Esophagus muscularis mucosa (tissue), 4 donors: ENCODE results near the gene IL20.

Experiments used
- EP300 ChIP-seq: sonication (generic); formaldehyde crosslinking; IDR thresholded peaks from one replicate; pipeline ENCODE4 v1.6.1; 2017; ENCODE audit warnings: antibody characterized with exemption
- POLR2A ChIP-seq: fragments of 450-650 bp; IDR thresholded peaks from one replicate; pipeline ENCODE4 v1.6.1; 2017; ENCODE audit warnings: antibody characterized with exemption, moderate library complexity, mild to moderate bottlenecking, low read depth
- POLR2AphosphoS5 ChIP-seq, 2 donors: sonication (generic); formaldehyde crosslinking; IDR thresholded peaks; one replicate each; pipeline ENCODE4 v1.6.1; 2017; ENCODE audit warnings: antibody characterized with exemption in 2 of 2
- TF ChIP-seq, protein P1 (sequence below), 3 experiments: fragments of 200-600 bp in 2 of 3; fragments of 450-650 bp in 1 of 3; sonication (generic) in 2 of 3; IDR thresholded peaks; one replicate each; pipeline ENCODE4 v1.5.1; 2017 to 2019; ENCODE audit warnings: antibody characterized with exemption in 3 of 3, mild to moderate bottlenecking in 2 of 3, moderate library complexity in 1 of 3

DNA sequence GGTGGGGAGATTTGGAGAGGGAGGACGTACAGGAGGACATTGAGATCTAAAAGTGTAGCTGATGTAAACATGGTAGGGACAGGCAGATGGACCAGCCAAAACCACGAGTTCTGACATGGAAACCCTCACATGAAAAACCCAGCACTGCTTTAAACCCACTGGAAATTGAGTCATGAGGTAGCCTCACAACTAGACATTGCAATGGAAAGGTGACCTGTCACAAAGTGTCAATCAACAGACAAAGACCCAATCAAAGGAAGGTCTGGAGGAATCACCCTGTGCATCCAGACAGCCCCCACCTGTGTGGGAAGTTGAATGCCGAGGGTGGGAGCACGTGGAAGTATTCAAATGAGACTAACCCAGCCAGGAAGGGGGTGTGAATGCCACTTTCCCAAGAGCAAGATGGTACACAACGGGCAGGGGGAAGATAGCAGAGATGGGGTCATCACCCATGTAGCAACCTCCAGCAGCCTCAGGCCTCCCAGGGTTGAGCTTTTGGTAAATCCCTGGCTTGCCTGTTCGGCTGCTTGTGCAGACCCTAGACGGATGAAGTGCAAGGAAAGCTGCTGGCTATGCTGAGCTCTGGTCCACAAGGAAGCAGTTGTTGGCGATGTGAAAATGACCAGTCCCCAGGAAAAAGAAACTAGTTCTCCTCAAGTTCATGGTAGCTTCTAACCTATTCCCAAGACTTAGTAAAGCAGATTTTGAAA is 50.7 kb downstream of the IL20 start:
- TF ChIP-seq, protein P1, sequence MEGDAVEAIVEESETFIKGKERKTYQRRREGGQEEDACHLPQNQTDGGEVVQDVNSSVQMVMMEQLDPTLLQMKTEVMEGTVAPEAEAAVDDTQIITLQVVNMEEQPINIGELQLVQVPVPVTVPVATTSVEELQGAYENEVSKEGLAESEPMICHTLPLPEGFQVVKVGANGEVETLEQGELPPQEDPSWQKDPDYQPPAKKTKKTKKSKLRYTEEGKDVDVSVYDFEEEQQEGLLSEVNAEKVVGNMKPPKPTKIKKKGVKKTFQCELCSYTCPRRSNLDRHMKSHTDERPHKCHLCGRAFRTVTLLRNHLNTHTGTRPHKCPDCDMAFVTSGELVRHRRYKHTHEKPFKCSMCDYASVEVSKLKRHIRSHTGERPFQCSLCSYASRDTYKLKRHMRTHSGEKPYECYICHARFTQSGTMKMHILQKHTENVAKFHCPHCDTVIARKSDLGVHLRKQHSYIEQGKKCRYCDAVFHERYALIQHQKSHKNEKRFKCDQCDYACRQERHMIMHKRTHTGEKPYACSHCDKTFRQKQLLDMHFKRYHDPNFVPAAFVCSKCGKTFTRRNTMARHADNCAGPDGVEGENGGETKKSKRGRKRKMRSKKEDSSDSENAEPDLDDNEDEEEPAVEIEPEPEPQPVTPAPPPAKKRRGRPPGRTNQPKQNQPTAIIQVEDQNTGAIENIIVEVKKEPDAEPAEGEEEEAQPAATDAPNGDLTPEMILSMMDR (IDR thresholded peaks at IDR 0.05): no peak
- TF ChIP-seq POLR2A (no peak), EP300 (no peak), POLR2AphosphoS5 (IDR thresholded peaks at IDR 0.05) (no peak)
